Muscle layer of duodenum (tissue), 2 donors: ENCODE results near the gene CHST9.
"Not testable (repeated sequence)": the region's sequence is repeated elsewhere in the genome, so short reads cannot be mapped to it uniquely, and the experiment has no call there.

Experiments
- H3K27ac ChIP-seq: one replicate; pipeline ENCODE4 v1.7.0; 2013; ENCODE audit warnings: mild to moderate bottlenecking, low read length
- H3K27me3 ChIP-seq: one replicate; pipeline ENCODE4 v1.7.0; 2013; ENCODE audit warnings: low read depth, mild to moderate bottlenecking, control low read depth, low read length
- H3K36me3 ChIP-seq, 2 donors: one replicate each; pipeline ENCODE4 v1.7.0; 2013; ENCODE audit warnings: low read length in 2 of 2, control low read depth in 1 of 2, mild to moderate bottlenecking in 1 of 2; ENCODE audit not compliant: insufficient read depth in 2 of 2, control insufficient read depth in 1 of 2
- H3K4me1 ChIP-seq, 2 donors: one replicate each; pipeline ENCODE4 v1.7.0; 2013; ENCODE audit warnings: low read length in 2 of 2, mild to moderate bottlenecking in 2 of 2, control low read depth in 1 of 2, moderate library complexity in 1 of 2; ENCODE audit not compliant: insufficient read depth in 2 of 2, control insufficient read depth in 1 of 2
- H3K4me3 ChIP-seq, 2 donors: one replicate each; pipeline ENCODE4 v1.7.0; 2013; ENCODE audit warnings: low read length in 2 of 2, low read depth in 1 of 2, mild to moderate bottlenecking in 1 of 2
- H3K9me3 ChIP-seq, 2 donors: one replicate each; pipeline ENCODE4 v1.7.0; 2013; ENCODE audit warnings: low read length in 2 of 2, control low read depth in 1 of 2, mild to moderate bottlenecking in 1 of 2; ENCODE audit not compliant: control insufficient read depth in 1 of 2
- donor health status: healthy.

The CHST9 gene

GRCh38 chr18:26993568-26993967 lies 191.5 kb downstream of the CHST9 start:
- no peaks in the 10 kb centered on the region for H3K4me1 ChIP-seq
- H3K27ac ChIP-seq: no peak overlapping the region
- H3K36me3 ChIP-seq: no peaks in the 10 kb centered on the region
- H3K4me3 ChIP-seq: no peak overlapping the region
- no peaks in the 10 kb centered on the region for H3K9me3 ChIP-seq
- H3K27me3 ChIP-seq: no peaks in the 10 kb centered on the region

GRCh38 chr18:26992926-26993325 lies 192.2 kb downstream of the CHST9 start:
- Histone ChIP-seq H3K27me3 (no peaks in the 10 kb centered on the region), H3K36me3 (no peaks in the 10 kb centered on the region), H3K4me1 (no peaks in the 10 kb centered on the region), H3K9me3 (no peaks in the 10 kb centered on the region), H3K27ac (no peak overlapping the region), H3K4me3 (no peak overlapping the region)

GRCh38 chr18:26989842-26990241 lies 195.3 kb downstream of the CHST9 start:
- no peak overlapping the region for H3K4me3 ChIP-seq
- no peaks in the 10 kb centered on the region for H3K27me3 ChIP-seq
- H3K36me3 ChIP-seq: no peaks in the 10 kb centered on the region
- H3K27ac ChIP-seq: no peak overlapping the region
- peaks cover 0 to 3% of the 10 kb centered on the region in 2 donors for H3K9me3 ChIP-seq
- H3K4me1 ChIP-seq: no peaks in the 10 kb centered on the region

GRCh38 chr18:26981360-26982082 lies 203.6 kb downstream of the CHST9 start:
- Histone ChIP-seq H3K27ac (no peak overlapping the region), H3K36me3 (no peaks in the 10 kb centered on the region), H3K4me1 (no peaks in the 10 kb centered on the region), H3K9me3 (peaks cover 0 to 3% of the 10 kb centered on the region in 2 donors), H3K4me3 (no peak overlapping the region), H3K27me3 (no peaks in the 10 kb centered on the region)

GRCh38 chr18:26978812-26979341 lies 206.2 kb downstream of the CHST9 start:
- no peak overlapping the region for H3K4me3 ChIP-seq
- H3K27me3 ChIP-seq: no peaks in the 10 kb centered on the region
- H3K36me3 ChIP-seq: no peaks in the 10 kb centered on the region
- no peak overlapping the region for H3K27ac ChIP-seq
- no peaks in the 10 kb centered on the region for H3K4me1 ChIP-seq
- H3K9me3 ChIP-seq: no peaks in the 10 kb centered on the region

- no peak overlapping the region for H3K4me3 ChIP-seq
- no peaks in the 10 kb centered on the region for H3K36me3 ChIP-seq
- H3K27me3 ChIP-seq: no peaks in the 10 kb centered on the region
- no peaks in the 10 kb centered on the region for H3K9me3 ChIP-seq
- H3K27ac ChIP-seq: no peak overlapping the region
- no peaks in the 10 kb centered on the region for H3K4me1 ChIP-seq
These were observed 207.3 kb downstream of the CHST9 start for GRCh38 chr18:26977781-26978180.

- H3K9me3 ChIP-seq: no peaks in the 10 kb centered on the region
- no peaks in the 10 kb centered on the region for H3K36me3 ChIP-seq
- no peaks in the 10 kb centered on the region for H3K27me3 ChIP-seq
- H3K4me3 ChIP-seq: no peak overlapping the region
- no peaks in the 10 kb centered on the region for H3K4me1 ChIP-seq
- no peak overlapping the region for H3K27ac ChIP-seq
These were observed 208.9 kb downstream of the CHST9 start for GRCh38 chr18:26976206-26976605.

- H3K27ac ChIP-seq, H3K9me3 ChIP-seq, H3K4me3 ChIP-seq, H3K36me3 ChIP-seq, H3K4me1 ChIP-seq, H3K27me3 ChIP-seq: not testable (repeated sequence)
These were observed 212.6 kb downstream of the CHST9 start for GRCh38 chr18:26972549-26972948.

GRCh38 chr18:26971409-26971808 lies 213.7 kb downstream of the CHST9 start:
- Histone ChIP-seq H3K4me1 (no peaks in the 10 kb centered on the region), H3K9me3 (no peaks in the 10 kb centered on the region), H3K27me3 (no peaks in the 10 kb centered on the region), H3K4me3 (no peak overlapping the region), H3K36me3 (no peaks in the 10 kb centered on the region), H3K27ac (no peak overlapping the region)

- H3K27me3 ChIP-seq: no peaks in the 10 kb centered on the region
- H3K4me3 ChIP-seq: no peak overlapping the region
- no peak overlapping the region for H3K27ac ChIP-seq
- no peaks in the 10 kb centered on the region for H3K9me3 ChIP-seq
- H3K4me1 ChIP-seq: no peaks in the 10 kb centered on the region
- no peaks in the 10 kb centered on the region for H3K36me3 ChIP-seq
These were observed 214.5 kb downstream of the CHST9 start for GRCh38 chr18:26970637-26971036.

- Histone ChIP-seq H3K4me1 (peaks cover 0 to 3% of the 10 kb centered on the region in 2 donors), H3K36me3 (no peaks in the 10 kb centered on the region), H3K4me3 (no peak overlapping the region), H3K27me3 (no peaks in the 10 kb centered on the region), H3K27ac (no peak overlapping the region), H3K9me3 (no peaks in the 10 kb centered on the region)
These were observed 219.9 kb downstream of the CHST9 start for GRCh38 chr18:26965206-26965605.

- H3K4me1 ChIP-seq: peaks cover 0 to 3% of the 10 kb centered on the region in 2 donors
- H3K27ac ChIP-seq: no peak overlapping the region
- H3K4me3 ChIP-seq: no peak overlapping the region
- no peaks in the 10 kb centered on the region for H3K9me3 ChIP-seq
- H3K27me3 ChIP-seq: no peaks in the 10 kb centered on the region
- H3K36me3 ChIP-seq: no peaks in the 10 kb centered on the region
These were observed 221.8 kb downstream of the CHST9 start for GRCh38 chr18:26963292-26963691.
